Keratinocyte (primary cell): Measurements from ENCODE around the gene DMBX1. TPM values are rescaled to one million over a fixed set of nuclear protein-coding genes. Genes with fewer than 3 reads are reported as not detected.
A peak's percentile ranks its signal among the peaks of the same experiment; 100 is the strongest.

ENCODE experiments used
- DNase-seq: peaks from one replicate; pipeline ENCODE4 v3.0.0-alpha.2; 2011; ENCODE audit warnings: low read depth, missing footprints, low spot score
- FAIRE-seq: peaks from 2 replicates; lab custom pipeline; 2011; peaks lifted over from hg19 to GRCh38; lab: Jason Lieb, UNC
- H2AFZ ChIP-seq: 2 replicates; pipeline ENCODE4 v1.6.0; 2012; ENCODE audit warnings: low read length, control low read depth, inconsistent platforms; ENCODE audit not compliant: control insufficient read depth
- H3K27ac ChIP-seq: 2 replicates; pipeline ENCODE4 v1.5.1; 2011; ENCODE audit warnings: low read length; ENCODE audit not compliant: control insufficient read depth, insufficient read depth
- H3K27me3 ChIP-seq: 3 replicates; pipeline ENCODE4 v1.6.0; 2011; ENCODE audit warnings: low read length; ENCODE audit not compliant: control insufficient read depth, insufficient read depth; ENCODE audit errors: extremely low read depth
- H3K36me3 ChIP-seq, 2 experiments: 2 replicates in 1 of 2; 3 replicates in 1 of 2; pipeline ENCODE4 v1.5.1; 2011; ENCODE audit warnings: low read length in 2 of 2, mild to moderate bottlenecking in 1 of 2; ENCODE audit not compliant: control insufficient read depth in 2 of 2, insufficient read depth in 2 of 2; ENCODE audit errors: extremely low read depth in 1 of 2
- H3K4me1 ChIP-seq: 3 replicates; pipeline ENCODE4 v1.5.1; 2011; ENCODE audit warnings: low read length; ENCODE audit not compliant: control insufficient read depth, insufficient read depth; ENCODE audit errors: extremely low read depth
- H3K4me2 ChIP-seq: 3 replicates; pipeline ENCODE4 v1.6.0; 2011; ENCODE audit warnings: low read depth, low read length; ENCODE audit not compliant: control insufficient read depth, insufficient read depth; ENCODE audit errors: extremely low read depth
- H3K4me3 ChIP-seq, 3 experiments: fragments of 200-600 bp in 1 of 3; sonication (generic) in 1 of 3; 2 replicates in 2 of 3; 3 replicates in 1 of 3; pipeline ENCODE4 v1.5.1; 2011 to 2016; ENCODE audit warnings: low read length in 3 of 3, mild to moderate bottlenecking in 3 of 3, control low read depth in 2 of 3, inconsistent platforms in 1 of 3, low read depth in 1 of 3, mixed read lengths in 1 of 3, mixed run types in 1 of 3, moderate library complexity in 1 of 3; ENCODE audit not compliant: control insufficient read depth in 2 of 3, insufficient read depth in 2 of 3; ENCODE audit errors: extremely low read depth in 1 of 3
- H3K79me2 ChIP-seq: 2 replicates; pipeline ENCODE4 v1.6.0; 2012; ENCODE audit warnings: low read length; ENCODE audit not compliant: control insufficient read depth, insufficient read depth
- H3K9ac ChIP-seq: 3 replicates; pipeline ENCODE4 v1.6.0; 2011; ENCODE audit warnings: low read length; ENCODE audit not compliant: control insufficient read depth, insufficient read depth; ENCODE audit errors: extremely low read depth
- H3K9me1 ChIP-seq: 3 replicates; pipeline ENCODE4 v1.6.0; 2011; ENCODE audit warnings: low read length; ENCODE audit not compliant: control insufficient read depth, insufficient read depth; ENCODE audit errors: extremely low read depth
- H3K9me3 ChIP-seq: 2 replicates; pipeline ENCODE4 v1.5.1; 2012; ENCODE audit warnings: low read depth, low read length; ENCODE audit not compliant: control insufficient read depth
- H4K20me1 ChIP-seq: 3 replicates; pipeline ENCODE4 v1.6.0; 2011; ENCODE audit warnings: low read length; ENCODE audit not compliant: control insufficient read depth, insufficient read depth; ENCODE audit errors: extremely low read depth
- CTCF ChIP-seq, 3 experiments: IDR thresholded peaks in 1 of 3; conservative IDR thresholded peaks in 1 of 3; optimal IDR thresholded peaks in 1 of 3; 2 replicates in 2 of 3; 3 replicates in 1 of 3; pipeline versions ENCODE3 to v1.5.1; 2011; ENCODE audit warnings: low read length in 3 of 3, mild to moderate bottlenecking in 3 of 3, moderate library complexity in 2 of 3, control low read depth in 1 of 3, inconsistent platforms in 1 of 3; ENCODE audit not compliant: insufficient read depth in 2 of 3; ENCODE audit errors: extremely low read depth in 1 of 3
- EZH2 ChIP-seq: IDR thresholded peaks from one replicate; pipeline ENCODE4 v1.6.1; 2012; ENCODE audit warnings: inconsistent platforms, mild to moderate bottlenecking, low read length, moderate library complexity
- dilution Hi-C: fragments of 300-500 bp; cut with MboI; formaldehyde crosslinking; loops from one replicate; pipeline ENCODE4 v1.7.0; 2020; ENCODE audit warnings: low sequenced_read_pairs; ENCODE audit not compliant: extremely low pct_ligation_motif_present
- polyA plus RNA-seq, 5 experiments: library from polyadenylated mRNA; depleted of rRNA in 3 of 5; stranded (reverse) in 3 of 5; stranded (forward) in 1 of 5; unstranded in 1 of 5; fragments of >200 nt; gene quantifications; 1 replicate in 1 of 5; 2 replicates in 3 of 5; 3 replicates in 1 of 5; pipeline versions ENCODE4 v1.2.1 to v1.2.3, GENCODE V29; 2011 to 2012; ENCODE audit warnings: missing spikeins in 2 of 5, low read depth in 1 of 5, low replicate concordance in 1 of 5

The DMBX1 gene
- polyA plus RNA-seq, 1 donor (not counting 4 experiments of a cell fraction or from before 2014, with no cell fraction given), result not detected

- Histone ChIP-seq H3K27me3 (peaks cover 19% of the 10 kb centered on the region), H3K4me2 (no peak overlapping the region)
- peak; percentile 66 for FAIRE-seq
Observed at GRCh38 chr1:46477153-46477929, 12.3 kb upstream of the DMBX1 start.

GRCh38 chr1:46478721-46479485 is 10.7 kb upstream of the DMBX1 start:
- no peaks in the 10 kb centered on the region for H3K9me1 ChIP-seq
- no peaks in the 10 kb centered on the region for H3K4me1 ChIP-seq
- no peak overlapping the region for H3K9ac ChIP-seq
- FAIRE-seq, result no peak
- no peak overlapping the region for H3K4me2 ChIP-seq
- H3K27ac ChIP-seq, result no peak overlapping the region
- TF ChIP-seq EZH2 (no peak), CTCF (optimal IDR thresholded peaks at IDR 0.05 in 1 of 3, IDR thresholded peaks at IDR 0.05 in 1 of 3, conservative IDR thresholded peaks at IDR 0.05 in 1 of 3; ENCODE audit: extremely low read depth in 1 of 3, insufficient read depth in 2 of 3, low read length in 3 of 3) (no peak)
- H3K4me3 ChIP-seq, result no peak overlapping the region
- H3K9me3 ChIP-seq, result no peaks in the 10 kb centered on the region
- H3K79me2 ChIP-seq, result no peaks in the 10 kb centered on the region
- no peaks in the 10 kb centered on the region for H4K20me1 ChIP-seq
- H3K27me3 ChIP-seq, result peaks cover 17% of the 10 kb centered on the region
- no peaks in the 10 kb centered on the region for H3K36me3 ChIP-seq
- dilution Hi-C loops, result no loop called here
- no peak overlapping the region for H2AFZ ChIP-seq
- DNase-seq, result no peak

More at GRCh38 chr1:46477153-46477929, 12.3 kb upstream of the DMBX1 start:
- H2AFZ ChIP-seq, result no peak overlapping the region
- H3K79me2 ChIP-seq, result no peaks in the 10 kb centered on the region
- no peak overlapping the region for H3K9ac ChIP-seq
- H3K36me3 ChIP-seq, result no peaks in the 10 kb centered on the region
- peak; percentile 89 to 97 (median 90) for TF ChIP-seq CTCF (optimal IDR thresholded peaks at IDR 0.05 in 1 of 3, IDR thresholded peaks at IDR 0.05 in 1 of 3, conservative IDR thresholded peaks at IDR 0.05 in 1 of 3; ENCODE audit: extremely low read depth in 1 of 3, insufficient read depth in 2 of 3, low read length in 3 of 3)
- no peak for TF ChIP-seq EZH2
- no peaks in the 10 kb centered on the region for H3K4me1 ChIP-seq
- no peak overlapping the region for H3K27ac ChIP-seq
- dilution Hi-C loops, result no loop called here
- H3K9me1 ChIP-seq, result no peaks in the 10 kb centered on the region
- no peaks in the 10 kb centered on the region for H3K9me3 ChIP-seq
- peak; percentile 23 for DNase-seq
- no peak overlapping the region for H3K4me3 ChIP-seq
- H4K20me1 ChIP-seq, result no peaks in the 10 kb centered on the region
